Naive B cell (primary cell): Measurements from ENCODE around the gene HOXC5. TPM values are rescaled to one million over a fixed set of nuclear protein-coding genes. Genes with fewer than 3 reads are reported as not detected.

Source experiments
- ATAC-seq, 2 donors: fragments of 150-1000 bp; cut with Tn5 transposase; 2 replicates each; pipeline ENCODE4 v1.10.0; 2021; ENCODE audit warnings: low read depth in 2 of 2, mild to moderate bottlenecking in 2 of 2, moderate library complexity in 2 of 2
- DNase-seq: peaks from one replicate; pipeline ENCODE4 v3.0.0; 2022
- H3K27ac Mint-ChIP-seq, 6 donors: one replicate each; pipeline ENCODE4 v1.8.0; 2020 to 2022; ENCODE audit warnings: mild to moderate bottlenecking in 6 of 6, mixed read lengths in 6 of 6, moderate library complexity in 5 of 6, inconsistent platforms in 2 of 6
- H3K27me3 Mint-ChIP-seq, 3 donors: one replicate each; pipeline ENCODE4 v1.8.0; 2021 to 2022; ENCODE audit warnings: mixed read lengths in 3 of 3, mild to moderate bottlenecking in 1 of 3
- H3K36me3 Mint-ChIP-seq, 2 donors: one replicate each; pipeline ENCODE4 v1.8.0; 2020 to 2022; ENCODE audit warnings: mixed read lengths in 2 of 2, inconsistent platforms in 1 of 2, mild to moderate bottlenecking in 1 of 2
- H3K4me1 Mint-ChIP-seq, 3 donors: one replicate each; pipeline ENCODE4 v1.8.0; 2020 to 2022; ENCODE audit warnings: mixed read lengths in 3 of 3, inconsistent platforms in 1 of 3, mild to moderate bottlenecking in 1 of 3, moderate library complexity in 1 of 3
- H3K4me3 Mint-ChIP-seq, 8 donors: one replicate each; pipeline ENCODE4 v1.8.0; 2020 to 2022; ENCODE audit warnings: mild to moderate bottlenecking in 8 of 8, mixed read lengths in 8 of 8, moderate library complexity in 8 of 8, inconsistent platforms in 2 of 8
- H3K9me3 Mint-ChIP-seq, 7 donors: one replicate each; pipeline ENCODE4 v1.8.0; 2020 to 2022; ENCODE audit warnings: mixed read lengths in 7 of 7, mild to moderate bottlenecking in 5 of 7, inconsistent platforms in 2 of 7, moderate library complexity in 1 of 7
- polyA plus RNA-seq, 6 donors: library from polyadenylated mRNA; unstranded; fragments of 300-500 nt; fragmentation: Illumina TruSeq; gene quantifications; one replicate each; pipeline ENCODE4 v1.2.3, GENCODE V29; 2021; ENCODE audit warnings: low read depth in 6 of 6

The HOXC5 gene
- polyA plus RNA-seq, 6 donors from 2014 or later: not detected

- Mint-ChIP-seq H3K9me3 (peaks cover 0 to 12% (median 2%) of the 10 kb centered on the region in 7 donors), H3K27me3 (peaks cover 65 to 84% (median 83%) of the 10 kb centered on the region in 3 donors), H3K4me3 (peak overlapping the region in 5 of 8 donors; percentile 36 to 79 (median 60)), H3K36me3 (no peaks in the 10 kb centered on the region), H3K27ac (peak overlapping the region in 3 of 6 donors; percentile 47 to 91 (median 91)), H3K4me1 (peaks cover 36 to 48% (median 38%) of the 10 kb centered on the region in 3 donors)
- DNase-seq (no peak), ATAC-seq (no peak)
Measured at GRCh38 chr12:54014377-54015017, 18.4 kb upstream of the HOXC5 start.

- Mint-ChIP-seq H3K4me1 (peaks cover 34 to 49% (median 35%) of the 10 kb centered on the region in 3 donors), H3K27me3 (peaks cover 71 to 84% (median 83%) of the 10 kb centered on the region in 3 donors), H3K9me3 (peaks cover 0 to 13% (median 3%) of the 10 kb centered on the region in 7 donors), H3K27ac (peak overlapping the region in 4 of 6 donors; percentile 47 to 91 (median 84)), H3K4me3 (peak overlapping the region in 4 of 8 donors; percentile 36 to 79 (median 52)), H3K36me3 (no peaks in the 10 kb centered on the region)
- ATAC-seq (no peak), DNase-seq (no peak)
Measured at GRCh38 chr12:54015018-54015931, 17.6 kb upstream of the HOXC5 start.

DNA sequence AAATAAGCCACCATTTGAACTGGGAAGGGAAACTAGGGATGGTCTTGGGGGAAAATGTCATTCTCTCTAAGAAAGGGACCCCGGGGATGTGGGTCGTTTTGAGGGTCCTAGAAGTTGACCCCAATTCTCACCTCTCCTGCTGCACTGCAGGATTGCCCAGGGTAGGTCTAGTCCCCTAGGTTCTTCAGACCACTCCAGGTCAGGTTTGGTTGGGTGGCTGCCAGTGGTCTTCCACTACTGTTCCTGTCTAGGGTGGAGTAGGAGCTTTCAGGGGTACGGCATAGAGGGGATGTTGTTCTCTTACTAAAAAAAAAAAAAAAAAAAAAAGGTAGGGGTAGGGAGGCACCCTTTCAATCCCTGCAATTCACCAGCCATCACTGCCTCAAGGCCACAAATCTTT is 16.8 kb upstream of the HOXC5 start:
- Mint-ChIP-seq H3K4me1 (peaks cover 29 to 46% (median 33%) of the 10 kb centered on the region in 3 donors), H3K36me3 (no peaks in the 10 kb centered on the region), H3K27me3 (peaks cover 67 to 83% (median 82%) of the 10 kb centered on the region in 3 donors), H3K27ac (peak overlapping the region in 2 of 6 donors; percentile 48 to 70), H3K9me3 (peaks cover 0 to 13% (median 3%) of the 10 kb centered on the region in 7 donors), H3K4me3 (peak overlapping the region in 1 of 8 donors; percentile 32)
- ATAC-seq (no peak), DNase-seq (no peak)

GRCh38 chr12:54016478-54016964 is 16.3 kb upstream of the HOXC5 start:
- H3K4me3 Mint-ChIP-seq: no peak overlapping the region
- peaks cover 24 to 41% (median 28%) of the 10 kb centered on the region in 3 donors for H3K4me1 Mint-ChIP-seq
- ATAC-seq (no peak), DNase-seq (no peak)
- H3K9me3 Mint-ChIP-seq: peaks cover 0 to 13% (median 3%) of the 10 kb centered on the region in 7 donors
- H3K36me3 Mint-ChIP-seq: no peaks in the 10 kb centered on the region
- peaks cover 67 to 83% (median 82%) of the 10 kb centered on the region in 3 donors for H3K27me3 Mint-ChIP-seq
- H3K27ac Mint-ChIP-seq: peak overlapping the region in 1 of 6 donors; percentile 70

GRCh38 chr12:54017027-54017788 is 15.6 kb upstream of the HOXC5 start:
- Mint-ChIP-seq H3K27ac (peak overlapping the region in 3 of 6 donors; percentile 53 to 88 (median 81)), H3K36me3 (no peaks in the 10 kb centered on the region), H3K4me1 (peaks cover 22 to 36% (median 25%) of the 10 kb centered on the region in 3 donors), H3K9me3 (peaks cover 0 to 13% (median 3%) of the 10 kb centered on the region in 7 donors), H3K27me3 (peaks cover 68 to 83% (median 82%) of the 10 kb centered on the region in 3 donors), H3K4me3 (peak overlapping the region; percentile 61 to 94 (median 86))
- ATAC-seq (peak; percentile 24 to 29), DNase-seq (no peak)

- peak; percentile 67 for DNase-seq
- peak; percentile 78 for ATAC-seq
- peaks cover 22 to 36% (median 25%) of the 10 kb centered on the region in 3 donors for H3K4me1 Mint-ChIP-seq
- peak overlapping the region; percentile 61 to 94 (median 86) for H3K4me3 Mint-ChIP-seq
- H3K36me3 Mint-ChIP-seq: no peaks in the 10 kb centered on the region
- peaks cover 0 to 12% (median 3%) of the 10 kb centered on the region in 7 donors for H3K9me3 Mint-ChIP-seq
- peaks cover 66 to 84% (median 82%) of the 10 kb centered on the region in 3 donors for H3K27me3 Mint-ChIP-seq
- peak overlapping the region in 3 of 6 donors; percentile 31 to 88 (median 53) for H3K27ac Mint-ChIP-seq
Measured at GRCh38 chr12:54017878-54018467, 14.9 kb upstream of the HOXC5 start.

GRCh38 chr12:54018468-54018984 is 14.3 kb upstream of the HOXC5 start:
- Mint-ChIP-seq H3K4me3 (peak overlapping the region; percentile 61 to 91 (median 78)), H3K4me1 (peaks cover 22 to 36% (median 25%) of the 10 kb centered on the region in 3 donors), H3K9me3 (peaks cover 0 to 12% (median 3%) of the 10 kb centered on the region in 7 donors), H3K27me3 (peaks cover 66 to 84% (median 82%) of the 10 kb centered on the region in 3 donors), H3K27ac (peak overlapping the region in 3 of 6 donors; percentile 31 to 88 (median 53)), H3K36me3 (no peaks in the 10 kb centered on the region)
- DNase-seq (no peak), ATAC-seq (no peak)

GRCh38 chr12:54019091-54019811 is 13.6 kb upstream of the HOXC5 start:
- Mint-ChIP-seq H3K27me3 (peaks cover 66 to 84% (median 82%) of the 10 kb centered on the region in 3 donors), H3K4me1 (peaks cover 22 to 36% (median 25%) of the 10 kb centered on the region in 3 donors), H3K27ac (peak overlapping the region in 3 of 6 donors; percentile 71 to 93 (median 89)), H3K36me3 (no peaks in the 10 kb centered on the region), H3K9me3 (peaks cover 0 to 12% (median 3%) of the 10 kb centered on the region in 7 donors), H3K4me3 (peak overlapping the region; percentile 41 to 76 (median 60))
- no peak for DNase-seq
- no peak for ATAC-seq

DNA sequence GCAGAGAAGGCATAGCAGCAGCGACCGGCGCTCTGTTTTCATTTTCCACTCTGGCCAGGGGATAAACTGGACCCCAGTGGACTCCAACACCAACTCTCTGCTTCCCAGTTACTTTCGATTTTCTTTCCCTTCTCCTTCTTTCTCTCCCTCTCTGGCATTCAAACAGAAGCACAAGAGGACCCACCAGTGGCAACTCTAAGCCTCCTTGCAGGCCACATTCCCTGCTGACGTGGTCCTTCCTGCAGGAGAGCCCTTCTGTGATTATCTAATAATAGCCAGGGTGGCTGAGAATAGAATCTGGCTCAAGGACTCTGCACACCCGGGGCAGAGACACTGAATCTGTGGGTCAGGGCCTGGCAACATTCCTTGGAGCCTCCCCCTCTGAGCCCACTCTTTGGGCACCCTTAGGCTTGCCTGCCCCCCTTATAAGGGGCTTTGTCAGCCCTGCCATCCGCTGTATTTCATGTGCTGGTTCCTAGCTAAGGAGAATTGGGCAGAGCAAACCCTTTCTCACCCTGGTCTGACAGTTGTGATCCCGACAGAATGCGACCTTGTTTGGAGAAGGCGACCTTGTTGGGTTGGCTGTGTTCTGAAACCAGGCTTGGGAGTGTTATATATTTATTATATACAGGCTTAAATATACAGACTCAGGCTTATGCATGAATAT is 12.8 kb upstream of the HOXC5 start:
- peaks cover 18 to 28% (median 21%) of the 10 kb centered on the region in 3 donors for H3K4me1 Mint-ChIP-seq
- DNase-seq: no peak
- no peak for ATAC-seq
- peaks cover 66 to 83% (median 82%) of the 10 kb centered on the region in 3 donors for H3K27me3 Mint-ChIP-seq
- peak overlapping the region in 1 of 6 donors; percentile 89 for H3K27ac Mint-ChIP-seq
- H3K9me3 Mint-ChIP-seq: peaks cover 0 to 9% (median 3%) of the 10 kb centered on the region in 7 donors
- H3K4me3 Mint-ChIP-seq: peak overlapping the region in 5 of 8 donors; percentile 29 to 76 (median 46)
- no peaks in the 10 kb centered on the region for H3K36me3 Mint-ChIP-seq

DNA sequence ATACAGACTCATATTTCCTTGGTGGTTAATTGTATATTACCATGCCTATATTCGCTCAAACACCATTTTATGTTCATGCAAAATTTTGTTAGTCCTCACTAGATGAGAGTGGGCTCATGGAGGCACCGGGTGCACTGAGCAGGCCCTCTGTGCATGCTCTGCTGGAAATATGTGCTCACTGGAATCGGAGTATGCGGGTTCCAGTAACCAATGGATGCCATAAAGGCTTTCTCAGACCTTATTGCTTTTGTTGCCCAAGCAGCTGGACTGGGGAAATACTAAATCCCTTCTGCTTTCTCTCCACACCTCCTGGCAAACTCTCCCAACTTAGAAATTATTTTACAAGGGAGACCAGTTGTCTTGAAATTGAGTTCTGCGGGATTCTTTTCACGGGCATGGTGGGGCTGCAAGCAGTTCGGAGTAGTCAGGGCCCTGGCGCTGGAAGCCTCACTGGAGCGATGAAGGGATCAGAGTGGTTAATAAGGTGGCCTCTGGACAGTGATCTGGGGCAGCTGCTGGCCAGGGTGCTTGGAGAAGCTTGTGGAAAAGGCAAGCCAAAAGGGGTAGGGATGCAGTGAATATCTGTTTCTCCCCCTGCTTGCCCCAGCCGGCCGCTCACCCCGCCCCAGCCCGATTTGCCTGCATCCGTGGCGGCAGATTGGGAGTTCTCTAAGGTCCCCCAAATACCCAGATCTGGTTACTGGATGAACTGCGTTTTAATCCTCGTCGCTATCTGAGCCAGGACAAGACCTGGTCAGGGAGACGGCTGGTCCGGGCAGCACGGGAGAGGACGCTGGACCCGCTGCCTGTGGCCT is 12.1 kb upstream of the HOXC5 start:
- Mint-ChIP-seq H3K27ac (no peak overlapping the region), H3K27me3 (peaks cover 65 to 84% (median 82%) of the 10 kb centered on the region in 3 donors), H3K4me3 (no peak overlapping the region), H3K36me3 (no peaks in the 10 kb centered on the region), H3K4me1 (peaks cover 18 to 26% (median 19%) of the 10 kb centered on the region in 3 donors), H3K9me3 (peaks cover 0 to 4% (median 3%) of the 10 kb centered on the region in 7 donors)
- no peak for ATAC-seq
- DNase-seq: no peak
